ENCODE results near the gene FTCD.
"Not testable (repeated sequence)": the region's sequence is repeated elsewhere in the genome, so short reads cannot be mapped to it uniquely, and the experiment has no call there.

FTCD gene

GRCh38 chr21:46152927-46153246 is 2.5 kb downstream of the FTCD start:
- no peak for DNase-seq

GRCh38 chr21:46151989-46152926 is 3.1 kb downstream of the FTCD start:
- DNase-seq: no peak

DNA sequence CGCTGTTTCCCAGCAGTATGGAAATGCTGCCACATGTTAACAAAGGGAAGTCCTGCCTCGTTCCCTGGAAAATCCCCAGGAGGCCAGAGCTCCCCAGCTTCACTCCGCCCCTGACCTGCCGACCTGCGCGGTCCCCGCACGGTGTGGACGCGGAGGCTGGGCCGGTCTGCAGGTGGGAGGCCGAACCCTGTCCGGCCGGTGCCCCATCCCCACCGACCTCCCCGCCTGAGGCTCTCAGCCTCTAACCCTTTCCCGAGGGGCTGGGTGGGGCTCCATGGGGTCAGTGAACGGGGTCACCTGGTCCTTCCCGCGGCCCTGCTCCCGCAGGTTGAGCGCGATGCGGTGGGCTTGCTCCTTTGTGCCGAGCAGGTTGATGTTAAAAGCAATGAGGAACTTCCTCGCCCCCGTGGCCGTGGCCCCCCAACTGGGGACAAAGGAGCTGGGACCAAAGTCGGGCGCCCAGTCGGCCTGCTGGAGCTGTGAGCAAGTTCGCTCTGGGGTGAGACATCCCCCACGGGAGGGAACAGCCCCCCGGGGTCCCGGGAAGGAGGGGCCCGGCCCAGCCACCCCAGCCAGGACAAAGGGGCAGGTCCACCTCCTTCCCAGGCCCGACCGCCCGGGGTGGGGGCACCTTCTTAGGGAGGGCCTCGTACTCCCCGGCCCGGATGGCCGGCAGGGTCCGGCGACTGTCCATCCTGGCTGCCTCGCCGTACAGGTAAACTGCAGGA is 4.0 kb downstream of the FTCD start:
- no peak for DNase-seq

DNA sequence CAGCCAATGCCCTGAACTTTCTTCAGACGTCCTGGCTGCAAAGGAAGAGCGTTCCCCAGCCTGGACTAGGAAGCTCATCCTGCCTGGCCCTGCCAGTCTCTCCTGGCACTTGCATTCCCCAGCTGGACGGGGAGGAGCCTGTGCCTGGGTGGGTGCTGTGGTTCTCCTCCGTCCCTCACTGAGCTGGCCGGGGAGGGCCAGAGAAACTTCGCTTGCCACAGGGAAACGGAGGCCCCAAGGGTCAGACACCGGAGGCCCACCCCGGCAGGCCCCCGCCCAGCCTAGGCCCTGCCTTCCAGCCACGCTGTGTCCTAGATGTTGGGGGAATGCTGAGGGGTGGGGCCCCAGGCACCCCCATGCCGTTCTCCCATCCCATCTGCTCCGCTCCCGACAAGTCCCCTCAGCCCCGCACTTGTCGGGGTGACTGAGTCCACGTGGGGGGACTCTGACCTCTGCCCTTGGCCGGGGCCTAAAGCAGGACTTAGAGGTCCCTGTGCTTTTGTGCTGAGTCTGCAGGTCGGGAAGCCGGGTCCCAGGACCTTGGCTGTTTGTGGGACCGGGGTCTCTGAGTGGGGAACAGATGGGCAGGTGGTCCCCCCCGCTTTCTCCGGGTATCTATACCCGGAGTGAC is 4.8 kb downstream of the FTCD start:
- no peak for DNase-seq

DNA sequence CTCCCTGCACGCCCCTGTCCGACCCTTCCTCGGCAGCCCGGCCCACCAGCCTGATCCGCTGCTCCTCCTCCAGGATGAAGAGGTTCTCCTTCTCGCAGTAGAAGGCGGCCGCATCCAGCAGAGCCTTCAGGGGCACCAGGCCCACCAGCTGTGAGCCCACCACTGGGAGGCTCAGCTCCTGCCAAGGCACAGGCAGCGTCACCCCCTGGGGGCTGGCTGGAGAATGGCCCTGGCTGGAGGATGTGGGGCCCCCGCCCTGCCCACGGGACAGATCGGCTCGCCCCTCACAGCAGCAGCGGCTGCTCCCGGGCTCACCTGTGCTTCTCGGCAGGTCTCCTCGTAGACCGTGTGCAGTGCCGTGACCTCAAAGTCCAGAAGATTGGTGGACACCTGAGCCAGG is 5.3 kb downstream of the FTCD start:
- no peak for DNase-seq

DNA sequence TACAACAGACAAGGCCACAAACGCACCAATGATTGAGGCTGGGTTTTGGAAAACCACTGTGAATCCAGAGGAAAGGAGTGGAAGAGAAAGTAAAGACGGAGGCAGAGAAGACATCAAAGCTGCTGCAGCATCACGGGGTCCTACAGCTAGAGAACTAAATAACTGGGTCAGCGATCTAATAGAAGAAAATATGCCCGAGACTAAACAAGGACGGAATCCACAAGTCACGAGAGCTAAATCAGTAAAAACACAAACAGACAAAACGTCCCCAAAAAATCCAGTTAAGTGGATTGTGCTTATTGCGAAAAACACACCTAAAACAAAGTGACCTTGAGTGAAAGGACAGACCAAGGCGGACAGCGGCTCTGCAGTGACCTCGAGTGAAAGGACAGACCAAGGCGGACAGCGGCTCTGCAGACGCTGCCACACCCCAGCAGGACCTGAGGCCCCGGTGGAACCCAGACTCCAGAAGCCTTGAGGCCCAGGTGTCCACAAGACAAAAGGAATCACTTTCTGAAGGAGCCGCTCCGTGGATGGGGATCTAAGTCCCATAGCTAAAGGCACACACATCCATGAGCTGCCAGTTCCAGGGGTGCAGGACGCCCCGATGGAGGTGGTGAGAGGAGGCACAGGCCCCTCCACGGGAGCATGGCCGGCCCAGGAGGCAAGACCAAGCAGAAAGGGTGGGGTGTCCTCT is 6.0 kb downstream of the FTCD start:
- DNase-seq: no peak

GRCh38 chr21:46148106-46148505 is 7.3 kb downstream of the FTCD start:
- no peak for DNase-seq

DNA sequence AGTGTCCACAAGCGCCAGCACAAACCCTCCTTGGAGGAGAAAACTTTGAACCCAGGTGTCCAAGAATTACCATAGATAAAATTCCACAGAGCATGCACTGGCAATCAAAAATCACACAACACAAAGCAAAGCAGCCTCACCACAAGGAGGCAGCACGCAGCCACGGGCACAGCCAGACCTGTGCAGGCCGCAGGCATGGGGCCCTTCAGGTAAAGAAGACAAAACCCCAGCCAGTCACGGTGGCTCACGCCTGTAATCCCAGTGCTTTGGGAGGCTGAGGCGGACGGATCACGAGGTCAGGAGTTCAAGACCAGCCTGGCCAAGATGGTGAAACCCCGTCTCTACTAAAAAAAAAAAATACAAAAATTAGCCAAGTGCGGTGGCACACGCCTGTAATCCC is 8.0 kb downstream of the FTCD start:
- not testable (repeated sequence) for DNase-seq

- DNase-seq: no peak
These were observed 8.5 kb downstream of the FTCD start for GRCh38 chr21:46146856-46147255.

GRCh38 chr21:46145840-46146691 is 9.3 kb downstream of the FTCD start:
- DNase-seq: no peak

- DNase-seq: no peak
These were observed 10.1 kb downstream of the FTCD start for GRCh38 chr21:46145159-46145839.

DNA sequence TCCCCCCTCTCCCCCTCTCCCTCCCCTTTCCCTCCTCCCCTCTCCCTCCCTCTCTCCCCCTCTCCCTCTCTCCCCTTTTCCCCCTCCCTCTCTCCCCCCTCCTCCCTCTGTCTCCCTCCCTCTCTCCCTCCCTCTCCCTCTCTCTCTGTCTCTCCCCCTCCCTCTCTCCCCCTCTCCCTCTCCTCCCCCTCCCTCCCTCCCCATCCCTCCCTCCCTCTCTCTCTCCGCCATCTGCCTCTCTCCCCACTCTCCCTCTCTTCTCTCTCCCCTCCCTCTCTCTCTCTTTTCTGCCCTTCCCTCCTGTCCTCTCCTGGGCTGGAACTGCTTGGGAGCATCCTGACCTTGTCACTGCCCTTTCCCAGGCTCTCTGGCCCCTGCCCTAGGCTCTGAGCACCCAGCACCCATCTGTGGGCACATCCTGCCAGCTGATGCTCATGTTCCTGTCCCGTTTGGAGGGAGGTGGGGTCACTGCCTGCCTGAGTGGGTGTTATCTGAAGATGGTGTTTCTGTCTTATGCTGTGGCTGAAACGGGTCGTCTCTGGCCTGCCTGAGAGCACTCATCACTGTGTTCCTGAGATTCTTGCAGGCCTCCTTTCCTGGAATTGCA is 10.8 kb downstream of the FTCD start:
- DNase-seq: no peak

- DNase-seq: no peak
These were observed 12.6 kb downstream of the FTCD start for GRCh38 chr21:46142582-46143473.

GRCh38 chr21:46141767-46142581 is 13.4 kb downstream of the FTCD start:
- DNase-seq: no peak

- DNase-seq: not testable (repeated sequence)
These were observed 14.9 kb downstream of the FTCD start for GRCh38 chr21:46140352-46141003.

- DNase-seq: no peak
These were observed 15.7 kb downstream of the FTCD start for GRCh38 chr21:46139686-46140085.

GRCh38 chr21:46138383-46138970 is 16.9 kb downstream of the FTCD start:
- no peak for DNase-seq

DNA sequence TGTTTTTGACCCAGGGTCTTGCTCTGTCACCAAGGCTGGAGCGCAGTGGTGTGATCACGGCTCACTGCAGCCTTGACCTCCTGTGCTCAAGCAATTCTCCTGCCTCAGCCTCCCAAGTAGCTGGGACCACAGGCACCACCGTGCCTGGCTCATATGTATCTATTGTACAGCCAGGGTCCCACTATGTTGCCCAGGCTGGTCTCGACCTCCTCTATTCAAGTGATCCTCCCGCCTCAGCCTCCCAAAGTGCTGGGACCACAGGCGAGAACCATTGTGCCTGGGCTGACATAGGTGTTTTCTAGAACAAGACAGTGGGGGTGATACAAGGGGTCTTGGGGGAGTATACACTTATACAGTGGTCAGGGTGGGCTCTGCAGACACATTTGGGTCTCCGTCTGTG is 17.5 kb downstream of the FTCD start:
- no peak for DNase-seq

All from GOT3 (cell line).